Gastrocnemius medialis (tissue), 4 donors: ENCODE measurements around the gene SASH3.

Experiments
- POLR2A ChIP-seq, 2 donors: fragments of 450-650 bp; IDR thresholded peaks; one replicate each; pipeline ENCODE4 v1.6.1; 2017; ENCODE audit warnings: antibody characterized with exemption in 2 of 2, mild to moderate bottlenecking in 2 of 2, moderate library complexity in 2 of 2
- TF ChIP-seq, protein P1 (sequence below), 5 experiments: fragments of 450-650 bp in 3 of 5; fragments of 200-600 bp in 2 of 5; sonication (generic) in 2 of 5; IDR thresholded peaks in 4 of 5; conservative IDR thresholded peaks in 1 of 5; 1 replicate in 4 of 5; 2 replicates in 1 of 5; pipeline ENCODE4 v1.5.1; 2016 to 2019; ENCODE audit warnings: antibody characterized with exemption in 5 of 5, mild to moderate bottlenecking in 3 of 5, moderate library complexity in 3 of 5

DNA sequence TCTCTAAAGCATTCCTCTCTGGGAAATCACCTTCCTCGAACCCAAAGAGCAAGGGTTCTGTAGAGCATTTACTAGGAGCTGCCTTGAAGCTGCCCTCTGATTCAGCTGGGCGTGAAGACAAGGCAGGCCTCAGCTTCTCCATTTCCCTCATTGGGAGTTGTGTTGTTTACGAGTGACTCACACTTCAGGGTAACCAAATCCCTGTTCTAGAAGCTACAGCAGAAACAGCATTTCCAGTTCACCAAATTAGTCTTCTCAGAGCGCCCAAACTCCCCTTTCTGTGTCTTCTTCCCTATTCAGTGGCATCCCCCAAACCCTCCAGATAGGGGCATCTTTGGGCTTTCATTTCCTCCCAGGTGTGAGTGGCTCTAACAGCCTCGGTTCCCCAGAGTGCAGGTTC is 41.8 kb upstream of the SASH3 start:
- no peak for TF ChIP-seq POLR2A (IDR thresholded peaks at IDR 0.05)
- TF ChIP-seq, protein P1, sequence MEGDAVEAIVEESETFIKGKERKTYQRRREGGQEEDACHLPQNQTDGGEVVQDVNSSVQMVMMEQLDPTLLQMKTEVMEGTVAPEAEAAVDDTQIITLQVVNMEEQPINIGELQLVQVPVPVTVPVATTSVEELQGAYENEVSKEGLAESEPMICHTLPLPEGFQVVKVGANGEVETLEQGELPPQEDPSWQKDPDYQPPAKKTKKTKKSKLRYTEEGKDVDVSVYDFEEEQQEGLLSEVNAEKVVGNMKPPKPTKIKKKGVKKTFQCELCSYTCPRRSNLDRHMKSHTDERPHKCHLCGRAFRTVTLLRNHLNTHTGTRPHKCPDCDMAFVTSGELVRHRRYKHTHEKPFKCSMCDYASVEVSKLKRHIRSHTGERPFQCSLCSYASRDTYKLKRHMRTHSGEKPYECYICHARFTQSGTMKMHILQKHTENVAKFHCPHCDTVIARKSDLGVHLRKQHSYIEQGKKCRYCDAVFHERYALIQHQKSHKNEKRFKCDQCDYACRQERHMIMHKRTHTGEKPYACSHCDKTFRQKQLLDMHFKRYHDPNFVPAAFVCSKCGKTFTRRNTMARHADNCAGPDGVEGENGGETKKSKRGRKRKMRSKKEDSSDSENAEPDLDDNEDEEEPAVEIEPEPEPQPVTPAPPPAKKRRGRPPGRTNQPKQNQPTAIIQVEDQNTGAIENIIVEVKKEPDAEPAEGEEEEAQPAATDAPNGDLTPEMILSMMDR (IDR thresholded peaks at IDR 0.05 in 4 of 5, conservative IDR thresholded peaks at IDR 0.05 in 1 of 5): no peak
